H1 (cell line): ENCODE measurements around the gene CASKIN2. TPM values are rescaled to one million over a fixed set of nuclear protein-coding genes. Genes with fewer than 3 reads are reported as not detected.

ENCODE experiments used
- CHD2 ChIP-seq: IDR thresholded peaks from 2 replicates; pipeline ENCODE4 v1.6.1; 2012; ENCODE audit warnings: low read length, improper control_type of control experiment
- FOSL1 ChIP-seq: IDR thresholded peaks from 2 replicates; pipeline ENCODE4 v1.6.1; 2011; ENCODE audit warnings: mild to moderate bottlenecking, low read depth, low read length, moderate library complexity; ENCODE audit not compliant: insufficient read depth
- HDAC2 ChIP-seq, 2 experiments: fragments of 300-600 bp in 1 of 2; sonication (generic) in 1 of 2; IDR thresholded peaks; 2 replicates each; pipeline ENCODE4 v1.6.1; 2011 to 2012; ENCODE audit warnings: low read depth in 2 of 2, low read length in 2 of 2, mild to moderate bottlenecking in 2 of 2, moderate library complexity in 2 of 2, borderline replicate concordance in 1 of 2, inconsistent platforms in 1 of 2
- NRF1 ChIP-seq: IDR thresholded peaks from 2 replicates; pipeline ENCODE4 v1.6.1; 2011; ENCODE audit warnings: mild to moderate bottlenecking, low read depth, low read length, improper control_type of control experiment
- RBBP5 ChIP-seq: IDR thresholded peaks from 2 replicates; pipeline ENCODE4 v1.7.1; 2012; ENCODE audit warnings: low read depth, mild to moderate bottlenecking, inconsistent platforms, low read length, moderate library complexity, borderline replicate concordance
- SAP30 ChIP-seq: fragments of 300-600 bp; sonication (generic); IDR thresholded peaks from 2 replicates; pipeline ENCODE4 v1.7.1; 2012; ENCODE audit warnings: low read length, moderate library complexity, mild to moderate bottlenecking, inconsistent platforms; ENCODE audit not compliant: insufficient read depth, insufficient replicate concordance
- SP4 ChIP-seq: IDR thresholded peaks from 2 replicates; pipeline ENCODE4 v1.6.1; 2012; ENCODE audit warnings: low read length, inconsistent platforms
- ZNF274 ChIP-seq: IDR thresholded peaks from 2 replicates; pipeline ENCODE4 v1.7.0; 2012; ENCODE audit warnings: low read length, borderline replicate concordance; ENCODE audit errors: extremely low read depth
- polyA plus RNA-seq, 7 experiments: library from polyadenylated mRNA; depleted of rRNA in 3 of 7; stranded (reverse) in 5 of 7; unstranded in 2 of 7; fragments of >200 nt in 5 of 7; fragments of 200-250 nt in 2 of 7; gene quantifications; 1 replicate in 5 of 7; 2 replicates in 1 of 7; 4 replicates in 1 of 7; pipeline versions ENCODE4 v1.2.1 to v1.2.3, GENCODE V29; 2011 to 2013; ENCODE audit warnings: missing spikeins in 2 of 7, mixed read lengths in 2 of 7
- total RNA-seq: library from RNA; stranded (reverse); fragmentation: NEBNext Ultra II Directional; extraction: Animal tissue kit (Norgen Biotek cat#: 25700); gene quantifications from 2 replicates; pipeline ENCODE4 v1.2.1, GENCODE V29; 2021
- TF ChIP-seq, protein P1 (sequence below): fragments of 300-600 bp; sonication (generic); IDR thresholded peaks from 2 replicates; pipeline ENCODE4 v1.7.1; 2012; ENCODE audit warnings: low read length, moderate library complexity, mild to moderate bottlenecking, inconsistent platforms; ENCODE audit not compliant: insufficient replicate concordance

CASKIN2 gene
- total and polyA plus RNA-seq, 2 of the 8 experiments (the other 6 are each of a cell fraction or from before 2014, with no cell fraction given), result 6.7 to 32.3 TPM

DNA sequence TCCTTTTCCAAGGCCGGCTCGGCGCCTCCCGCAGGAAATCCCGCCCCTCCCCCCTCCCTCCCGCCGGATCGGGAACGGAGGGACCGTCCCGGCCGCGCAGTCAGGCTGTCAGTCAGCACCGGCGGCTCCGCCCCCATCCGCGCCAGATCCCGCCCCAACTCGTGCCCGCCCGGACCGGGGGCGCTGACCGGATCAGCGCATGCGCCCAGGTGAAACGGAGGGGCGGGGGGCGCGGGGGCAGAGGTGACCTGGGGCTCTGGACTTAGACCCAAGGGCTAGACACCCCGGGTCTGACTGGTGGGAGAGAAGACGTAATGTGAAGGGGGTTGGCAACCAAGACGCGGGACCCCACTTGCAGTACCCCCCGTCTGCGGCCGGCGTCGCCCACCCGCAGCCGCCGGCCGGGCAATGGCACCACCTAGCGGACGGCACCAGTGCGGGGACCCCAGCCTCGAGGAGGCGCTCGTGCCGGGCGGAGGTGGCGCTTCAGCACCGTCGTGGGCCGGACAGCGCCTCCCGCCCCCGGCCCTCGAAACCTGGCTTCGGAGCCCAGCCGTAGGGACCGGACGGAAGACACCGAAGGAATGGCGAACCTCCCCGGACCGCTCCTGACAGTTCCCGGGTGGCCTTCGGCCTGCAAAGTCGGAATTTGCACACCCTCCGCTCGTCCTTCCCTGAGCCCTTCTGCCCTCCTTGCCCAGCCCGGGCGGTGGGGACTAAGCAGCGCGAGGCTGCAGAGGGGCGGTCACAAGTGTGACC is at the start of gene CASKIN2 (continued):
- TF ChIP-seq, protein P1, sequence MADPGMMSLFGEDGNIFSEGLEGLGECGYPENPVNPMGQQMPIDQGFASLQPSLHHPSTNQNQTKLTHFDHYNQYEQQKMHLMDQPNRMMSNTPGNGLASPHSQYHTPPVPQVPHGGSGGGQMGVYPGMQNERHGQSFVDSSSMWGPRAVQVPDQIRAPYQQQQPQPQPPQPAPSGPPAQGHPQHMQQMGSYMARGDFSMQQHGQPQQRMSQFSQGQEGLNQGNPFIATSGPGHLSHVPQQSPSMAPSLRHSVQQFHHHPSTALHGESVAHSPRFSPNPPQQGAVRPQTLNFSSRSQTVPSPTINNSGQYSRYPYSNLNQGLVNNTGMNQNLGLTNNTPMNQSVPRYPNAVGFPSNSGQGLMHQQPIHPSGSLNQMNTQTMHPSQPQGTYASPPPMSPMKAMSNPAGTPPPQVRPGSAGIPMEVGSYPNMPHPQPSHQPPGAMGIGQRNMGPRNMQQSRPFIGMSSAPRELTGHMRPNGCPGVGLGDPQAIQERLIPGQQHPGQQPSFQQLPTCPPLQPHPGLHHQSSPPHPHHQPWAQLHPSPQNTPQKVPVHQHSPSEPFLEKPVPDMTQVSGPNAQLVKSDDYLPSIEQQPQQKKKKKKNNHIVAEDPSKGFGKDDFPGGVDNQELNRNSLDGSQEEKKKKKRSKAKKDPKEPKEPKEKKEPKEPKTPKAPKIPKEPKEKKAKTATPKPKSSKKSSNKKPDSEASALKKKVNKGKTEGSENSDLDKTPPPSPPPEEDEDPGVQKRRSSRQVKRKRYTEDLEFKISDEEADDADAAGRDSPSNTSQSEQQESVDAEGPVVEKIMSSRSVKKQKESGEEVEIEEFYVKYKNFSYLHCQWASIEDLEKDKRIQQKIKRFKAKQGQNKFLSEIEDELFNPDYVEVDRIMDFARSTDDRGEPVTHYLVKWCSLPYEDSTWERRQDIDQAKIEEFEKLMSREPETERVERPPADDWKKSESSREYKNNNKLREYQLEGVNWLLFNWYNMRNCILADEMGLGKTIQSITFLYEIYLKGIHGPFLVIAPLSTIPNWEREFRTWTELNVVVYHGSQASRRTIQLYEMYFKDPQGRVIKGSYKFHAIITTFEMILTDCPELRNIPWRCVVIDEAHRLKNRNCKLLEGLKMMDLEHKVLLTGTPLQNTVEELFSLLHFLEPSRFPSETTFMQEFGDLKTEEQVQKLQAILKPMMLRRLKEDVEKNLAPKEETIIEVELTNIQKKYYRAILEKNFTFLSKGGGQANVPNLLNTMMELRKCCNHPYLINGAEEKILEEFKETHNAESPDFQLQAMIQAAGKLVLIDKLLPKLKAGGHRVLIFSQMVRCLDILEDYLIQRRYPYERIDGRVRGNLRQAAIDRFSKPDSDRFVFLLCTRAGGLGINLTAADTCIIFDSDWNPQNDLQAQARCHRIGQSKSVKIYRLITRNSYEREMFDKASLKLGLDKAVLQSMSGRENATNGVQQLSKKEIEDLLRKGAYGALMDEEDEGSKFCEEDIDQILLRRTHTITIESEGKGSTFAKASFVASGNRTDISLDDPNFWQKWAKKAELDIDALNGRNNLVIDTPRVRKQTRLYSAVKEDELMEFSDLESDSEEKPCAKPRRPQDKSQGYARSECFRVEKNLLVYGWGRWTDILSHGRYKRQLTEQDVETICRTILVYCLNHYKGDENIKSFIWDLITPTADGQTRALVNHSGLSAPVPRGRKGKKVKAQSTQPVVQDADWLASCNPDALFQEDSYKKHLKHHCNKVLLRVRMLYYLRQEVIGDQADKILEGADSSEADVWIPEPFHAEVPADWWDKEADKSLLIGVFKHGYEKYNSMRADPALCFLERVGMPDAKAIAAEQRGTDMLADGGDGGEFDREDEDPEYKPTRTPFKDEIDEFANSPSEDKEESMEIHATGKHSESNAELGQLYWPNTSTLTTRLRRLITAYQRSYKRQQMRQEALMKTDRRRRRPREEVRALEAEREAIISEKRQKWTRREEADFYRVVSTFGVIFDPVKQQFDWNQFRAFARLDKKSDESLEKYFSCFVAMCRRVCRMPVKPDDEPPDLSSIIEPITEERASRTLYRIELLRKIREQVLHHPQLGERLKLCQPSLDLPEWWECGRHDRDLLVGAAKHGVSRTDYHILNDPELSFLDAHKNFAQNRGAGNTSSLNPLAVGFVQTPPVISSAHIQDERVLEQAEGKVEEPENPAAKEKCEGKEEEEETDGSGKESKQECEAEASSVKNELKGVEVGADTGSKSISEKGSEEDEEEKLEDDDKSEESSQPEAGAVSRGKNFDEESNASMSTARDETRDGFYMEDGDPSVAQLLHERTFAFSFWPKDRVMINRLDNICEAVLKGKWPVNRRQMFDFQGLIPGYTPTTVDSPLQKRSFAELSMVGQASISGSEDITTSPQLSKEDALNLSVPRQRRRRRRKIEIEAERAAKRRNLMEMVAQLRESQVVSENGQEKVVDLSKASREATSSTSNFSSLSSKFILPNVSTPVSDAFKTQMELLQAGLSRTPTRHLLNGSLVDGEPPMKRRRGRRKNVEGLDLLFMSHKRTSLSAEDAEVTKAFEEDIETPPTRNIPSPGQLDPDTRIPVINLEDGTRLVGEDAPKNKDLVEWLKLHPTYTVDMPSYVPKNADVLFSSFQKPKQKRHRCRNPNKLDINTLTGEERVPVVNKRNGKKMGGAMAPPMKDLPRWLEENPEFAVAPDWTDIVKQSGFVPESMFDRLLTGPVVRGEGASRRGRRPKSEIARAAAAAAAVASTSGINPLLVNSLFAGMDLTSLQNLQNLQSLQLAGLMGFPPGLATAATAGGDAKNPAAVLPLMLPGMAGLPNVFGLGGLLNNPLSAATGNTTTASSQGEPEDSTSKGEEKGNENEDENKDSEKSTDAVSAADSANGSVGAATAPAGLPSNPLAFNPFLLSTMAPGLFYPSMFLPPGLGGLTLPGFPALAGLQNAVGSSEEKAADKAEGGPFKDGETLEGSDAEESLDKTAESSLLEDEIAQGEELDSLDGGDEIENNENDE, result no peak
- TF ChIP-seq CHD2 (no peak), RBBP5 (peak; percentile 54; the same call in 1 of the 2 replicates), FOSL1 (peak; percentile 72), HDAC2 (IDR thresholded peaks at IDR 0.05; ENCODE audit: borderline replicate concordance in 1 of 2, low read depth in 2 of 2, low read length in 2 of 2) (peak; percentile 68 to 90; a peak in 3 of 4 replicates), SP4 (0 out of 2 replicates have a peak, but pooled peaks have one; percentile 25), NRF1 (0 out of 2 replicates have a peak, but pooled peaks have one; percentile 19), ZNF274 (no peak), SAP30 (peak; percentile 97)
